ENCODE results near the gene HLCS. TPM values are rescaled to one million over a fixed set of nuclear protein-coding genes. Genes with fewer than 3 reads are reported as not detected.

The HLCS gene
- total RNA-seq, 1 donor from 2014 or later, result 34.9 TPM

DNA sequence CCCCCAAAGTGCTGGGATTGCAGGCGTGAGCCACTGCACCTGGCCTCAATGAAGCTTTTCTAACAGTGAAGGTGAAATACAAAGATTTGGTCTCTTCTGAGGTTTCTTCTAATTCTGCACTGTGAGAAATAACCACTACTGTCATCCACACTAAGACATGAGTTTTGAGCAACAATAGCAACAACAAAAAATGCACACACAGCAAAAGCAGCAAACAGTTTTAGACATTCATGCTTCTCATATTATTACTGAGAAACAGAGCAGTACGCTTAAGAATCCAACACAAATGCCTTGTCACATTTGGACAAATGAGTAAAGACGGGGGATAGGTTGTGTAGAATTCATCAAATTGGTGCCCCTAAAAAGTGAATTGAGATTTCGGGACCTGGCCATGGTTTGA is 151.2 kb downstream of the HLCS start:
- no peak for DNase-seq (ENCODE audit: low spot score)

DNA sequence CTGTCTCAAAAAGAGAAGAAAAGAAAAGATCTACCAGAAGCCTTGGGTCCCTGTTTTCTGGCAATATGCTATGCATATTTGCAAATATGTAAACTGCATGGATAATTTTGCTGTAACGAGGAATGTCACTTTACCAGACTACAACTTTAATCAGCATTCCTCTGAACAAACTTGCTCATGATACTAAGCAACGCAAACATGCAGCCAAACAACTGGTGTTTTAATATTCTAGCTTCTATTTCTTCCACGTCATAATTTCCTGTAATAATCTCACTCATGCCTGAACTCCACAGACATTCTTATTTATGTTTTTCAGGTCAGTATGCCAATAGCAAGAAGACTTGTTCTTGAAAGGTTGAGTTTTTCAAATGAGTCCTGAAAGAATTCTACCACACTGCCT is 153.4 kb downstream of the HLCS start:
- no peak for DNase-seq (ENCODE audit: low spot score)

DNA sequence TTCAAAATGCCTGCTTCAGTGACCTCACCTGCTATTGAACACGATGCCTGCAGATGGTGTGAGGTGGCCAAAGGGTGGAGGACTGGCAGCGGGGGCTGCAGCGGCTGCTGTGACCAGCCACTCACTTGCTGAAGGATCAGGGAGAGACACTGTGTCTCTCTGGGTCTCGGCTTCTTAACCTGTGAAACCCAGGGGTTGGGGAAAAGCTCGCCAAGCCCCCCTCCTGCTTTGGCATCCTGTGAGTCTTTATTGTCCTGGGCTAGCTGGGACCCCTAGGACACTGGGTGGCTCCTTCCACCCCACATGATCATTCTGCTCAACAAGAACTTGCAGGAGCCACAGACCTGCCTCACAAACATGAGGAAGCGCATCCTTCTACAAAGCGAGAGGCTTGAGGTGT is 154.7 kb downstream of the HLCS start:
- DNase-seq (ENCODE audit: low spot score), result no peak

DNA sequence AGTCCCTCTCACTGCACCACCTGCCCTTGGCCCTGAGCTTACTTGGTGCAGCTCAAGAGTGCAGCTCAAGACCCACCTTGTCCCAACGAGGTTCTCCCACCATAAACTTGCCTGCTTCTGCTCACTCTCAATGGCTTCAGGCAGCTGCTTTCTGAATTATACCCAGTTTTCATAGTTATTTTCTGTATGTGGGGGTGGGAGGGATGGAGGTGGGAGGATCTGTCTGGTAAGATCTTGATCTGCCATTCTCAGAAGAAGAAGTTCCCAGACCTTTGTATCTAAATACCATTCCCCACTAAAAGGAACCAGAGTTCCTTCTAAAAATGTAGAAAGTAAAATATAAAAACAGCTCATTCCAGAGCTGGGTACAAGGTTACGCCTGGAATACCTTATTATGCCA is 156.0 kb downstream of the HLCS start:
- DNase-seq (ENCODE audit: low spot score), result no peak

DNA sequence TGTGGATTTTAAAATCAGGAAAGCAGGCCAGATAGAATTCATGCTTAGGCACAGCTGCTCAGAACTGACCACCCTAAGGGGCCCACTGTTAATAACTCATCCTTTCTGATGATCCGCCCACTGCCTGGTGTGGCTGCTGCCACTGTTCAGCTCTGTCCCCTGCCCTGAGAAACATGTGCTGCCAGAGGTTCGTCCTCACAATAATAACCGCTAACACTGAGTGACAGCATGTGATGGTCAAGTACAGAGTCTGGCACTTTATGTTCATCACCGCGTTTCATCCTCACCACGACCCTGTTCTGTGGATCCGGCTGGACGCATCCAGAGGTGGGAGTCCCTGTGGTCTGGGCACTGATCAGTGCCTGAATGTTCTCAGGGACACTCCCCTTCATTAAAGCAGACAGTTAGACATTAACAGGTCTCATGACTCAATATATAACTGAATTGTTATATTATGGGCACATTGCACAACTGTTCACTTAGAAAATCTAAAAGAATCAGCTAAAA is 159.0 kb downstream of the HLCS start:
- no peak for DNase-seq (ENCODE audit: low spot score)

DNA sequence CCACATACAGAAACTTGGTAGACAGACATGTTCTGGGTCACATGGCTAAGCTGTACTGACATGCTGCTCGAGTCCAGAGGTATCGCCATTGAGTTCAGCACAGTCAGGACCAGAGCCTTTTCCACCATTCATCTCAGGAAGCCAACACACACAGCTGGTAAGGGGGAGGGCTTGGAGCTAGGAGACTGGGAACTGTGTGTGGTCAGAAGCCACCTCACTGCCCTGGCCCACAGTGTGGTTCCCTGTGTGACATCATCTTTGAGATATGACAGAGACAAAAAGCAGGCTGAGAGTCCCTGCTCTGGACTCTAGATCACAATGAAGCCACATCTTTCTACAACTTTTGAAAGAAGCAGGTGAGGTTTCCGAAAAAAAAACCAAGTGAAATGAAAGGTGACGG is 160.4 kb downstream of the HLCS start:
- DNase-seq (ENCODE audit: low spot score), result no peak

GRCh38 chr21:36804874-36805611 is 161.4 kb downstream of the HLCS start:
- no peak for DNase-seq (ENCODE audit: low spot score)

- no peak for DNase-seq (ENCODE audit: low spot score)
Measured at GRCh38 chr21:36803816-36804439, 162.5 kb downstream of the HLCS start.

- DNase-seq (ENCODE audit: low spot score), result no peak
Measured at GRCh38 chr21:36803051-36803645, 163.3 kb downstream of the HLCS start.

DNA sequence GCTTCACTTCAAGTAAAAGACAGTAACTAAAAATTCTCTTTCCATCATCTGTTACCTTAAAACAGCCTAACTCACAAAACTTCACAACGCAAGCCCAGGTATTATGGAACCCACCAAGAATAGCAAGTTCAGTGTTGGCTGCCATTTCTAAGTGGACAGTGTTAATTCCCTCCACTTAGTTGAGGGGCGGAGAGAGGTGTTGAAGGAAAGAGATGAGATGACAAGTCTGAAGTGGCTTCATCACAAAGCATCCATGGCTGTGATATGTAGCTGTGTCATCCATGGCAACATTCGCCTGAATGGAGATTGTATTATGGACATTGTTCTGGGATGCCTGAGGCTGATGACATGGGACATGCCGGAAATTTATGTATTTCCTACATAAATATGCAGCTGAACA is 165.7 kb downstream of the HLCS start:
- DNase-seq (ENCODE audit: low spot score), result no peak

- no peak for DNase-seq (ENCODE audit: low spot score)
Measured at GRCh38 chr21:36799869-36800268, 166.6 kb downstream of the HLCS start.

GRCh38 chr21:36798491-36798890 is 168.0 kb downstream of the HLCS start:
- DNase-seq (ENCODE audit: low spot score), result no peak

DNA sequence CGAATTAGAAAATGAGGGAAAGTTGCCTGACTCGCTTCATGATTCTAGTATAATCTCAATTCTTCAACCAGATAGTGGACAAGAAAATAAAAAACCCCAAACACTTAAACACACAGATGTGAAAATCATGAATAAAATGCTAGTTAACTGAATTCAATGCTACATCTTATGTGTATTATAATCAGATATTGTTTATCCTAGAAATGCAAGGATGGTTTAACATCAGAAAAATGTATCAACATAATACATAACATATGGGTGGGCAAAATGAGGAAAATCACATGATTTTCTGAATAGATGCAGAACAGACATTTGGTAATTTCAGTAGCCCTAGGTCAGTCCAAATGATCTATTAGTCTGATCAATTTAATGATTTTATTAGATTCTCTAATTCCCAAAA is 170.4 kb downstream of the HLCS start:
- DNase-seq (ENCODE audit: low spot score), result no peak

GRCh38 chr21:36792505-36792967 is 173.9 kb downstream of the HLCS start:
- DNase-seq (ENCODE audit: low spot score), result no peak

DNA sequence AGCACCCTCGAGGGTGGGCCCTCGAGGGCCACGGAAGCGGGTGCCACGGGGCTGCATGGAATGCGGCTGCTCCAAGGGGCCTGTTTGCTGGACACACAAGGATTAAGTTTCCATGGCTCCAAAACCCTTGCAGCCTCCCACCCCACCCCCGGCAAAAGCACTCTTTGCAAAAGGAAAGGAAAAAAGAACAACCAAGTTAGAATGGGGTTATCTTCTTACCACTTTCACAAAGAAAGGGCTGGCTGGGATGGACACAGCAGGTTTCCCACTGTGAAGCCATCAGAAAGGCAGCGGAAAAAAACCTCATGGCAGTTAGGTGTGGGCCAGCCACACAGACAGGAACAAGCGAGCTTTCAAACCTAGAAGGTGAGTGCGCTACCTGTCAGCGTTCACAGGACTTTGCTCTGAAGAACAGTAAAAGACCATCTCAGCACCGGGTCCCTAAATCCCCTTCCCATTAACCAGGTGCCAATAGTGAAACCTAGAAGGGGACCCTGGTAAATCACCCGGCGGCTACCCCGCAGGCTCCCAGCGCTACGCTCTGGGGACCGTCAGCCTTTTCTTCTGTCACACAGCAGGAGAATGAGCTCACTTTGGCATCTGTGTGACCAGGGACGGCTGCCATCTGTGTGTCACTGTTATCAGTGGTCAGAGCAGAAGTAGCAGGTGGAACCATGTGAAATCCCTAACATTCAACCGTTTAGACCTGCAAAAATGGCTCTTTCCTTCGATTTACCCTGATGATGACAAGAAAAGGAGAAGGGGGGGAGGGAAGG is 174.6 kb downstream of the HLCS start:
- no peak for DNase-seq (ENCODE audit: low spot score)

- DNase-seq (ENCODE audit: low spot score), result no peak
Measured at GRCh38 chr21:36791180-36791579, 175.3 kb downstream of the HLCS start.

- DNase-seq (ENCODE audit: low spot score), result peak; percentile 32
Measured at GRCh38 chr21:36790616-36791015, 175.9 kb downstream of the HLCS start.

- DNase-seq (ENCODE audit: low spot score), result peak; percentile 71
Measured at GRCh38 chr21:36788120-36788638, 178.3 kb downstream of the HLCS start.

DNA sequence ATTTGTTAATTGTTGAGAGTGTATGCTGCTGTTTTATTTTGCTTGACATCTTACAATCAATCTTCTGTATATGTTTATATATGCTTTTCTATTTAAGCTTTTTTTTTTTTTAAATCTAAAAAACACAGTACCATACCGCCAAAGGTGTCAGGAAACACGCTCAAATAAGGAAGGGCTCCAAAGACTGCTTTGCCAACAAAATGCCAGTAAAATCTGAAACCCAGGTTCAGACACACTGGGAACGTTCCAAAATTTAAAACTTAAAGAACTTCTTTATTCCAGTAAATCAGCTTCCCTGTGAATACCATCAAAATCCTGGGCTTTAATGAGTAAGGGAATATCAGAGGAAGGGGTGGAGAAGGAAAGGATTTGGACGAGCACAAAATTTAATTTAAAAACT is 180.3 kb downstream of the HLCS start:
- DNase-seq (ENCODE audit: low spot score), result no peak

GRCh38 chr21:36785615-36786014 is 180.9 kb downstream of the HLCS start:
- peak; percentile 29 for DNase-seq (ENCODE audit: low spot score)

DNA sequence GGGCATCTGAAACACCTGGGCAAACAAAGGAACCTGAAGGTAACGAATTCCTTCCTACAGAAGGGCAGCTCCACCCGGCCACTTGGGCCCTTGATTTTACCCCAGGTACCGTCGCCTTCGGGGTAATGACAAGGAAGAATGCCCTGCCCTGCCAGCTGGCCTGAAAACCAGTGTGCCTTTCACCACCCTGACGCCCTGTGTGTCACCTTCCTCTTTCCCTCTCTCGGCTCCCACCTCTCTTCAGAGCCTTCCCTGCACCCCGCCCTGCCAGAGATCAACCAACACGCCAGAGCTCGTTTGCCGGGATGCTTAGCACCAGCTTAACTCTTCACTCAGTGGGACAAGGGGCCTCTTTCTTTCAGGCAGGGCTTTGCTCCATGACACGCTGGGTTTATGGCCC is 181.5 kb downstream of the HLCS start:
- DNase-seq (ENCODE audit: low spot score), result no peak
